Right ventricle myocardium inferior (tissue), 1 donor: ENCODE results near the gene ENAH. TPM values are rescaled to one million over a fixed set of nuclear protein-coding genes. Genes with fewer than 3 reads are reported as not detected.
A peak's percentile ranks its signal among the peaks of the same experiment; 100 is the strongest.
"Not testable (repeated sequence)": the region's sequence is repeated elsewhere in the genome, so short reads cannot be mapped to it uniquely, and the experiment has no call there.

Source experiments
- ATAC-seq: fragments of 200-7000 bp; cut with Tn5 transposase; one replicate; pipeline ENCODE4 v1.9.1; 2020; ENCODE audit warnings: mild to moderate bottlenecking, moderate library complexity
- DNase-seq: peaks from one replicate; pipeline ENCODE4 v3.0.0; 2021; ENCODE audit errors: missing footprints
- intact Hi-C: fragments of 100-400 bp; cut with DNase I; formaldehyde crosslinking; loops from one replicate; pipeline ENCODE4 v1.11.0; 2022
- total RNA-seq: library from RNA; stranded (reverse); fragmentation: NEBNext Ultra II Directional; extraction: Animal tissue kit (Norgen Biotek cat#: 25700); gene quantifications from one replicate; pipeline ENCODE4 v1.2.1, GENCODE V29; 2021
- donor health status: DM: no; HTN: yes; CAD: no; lungs with severe emphysema.

Gene ENAH
- total RNA-seq, 1 donor from 2014 or later, result 80.0 TPM

DNA sequence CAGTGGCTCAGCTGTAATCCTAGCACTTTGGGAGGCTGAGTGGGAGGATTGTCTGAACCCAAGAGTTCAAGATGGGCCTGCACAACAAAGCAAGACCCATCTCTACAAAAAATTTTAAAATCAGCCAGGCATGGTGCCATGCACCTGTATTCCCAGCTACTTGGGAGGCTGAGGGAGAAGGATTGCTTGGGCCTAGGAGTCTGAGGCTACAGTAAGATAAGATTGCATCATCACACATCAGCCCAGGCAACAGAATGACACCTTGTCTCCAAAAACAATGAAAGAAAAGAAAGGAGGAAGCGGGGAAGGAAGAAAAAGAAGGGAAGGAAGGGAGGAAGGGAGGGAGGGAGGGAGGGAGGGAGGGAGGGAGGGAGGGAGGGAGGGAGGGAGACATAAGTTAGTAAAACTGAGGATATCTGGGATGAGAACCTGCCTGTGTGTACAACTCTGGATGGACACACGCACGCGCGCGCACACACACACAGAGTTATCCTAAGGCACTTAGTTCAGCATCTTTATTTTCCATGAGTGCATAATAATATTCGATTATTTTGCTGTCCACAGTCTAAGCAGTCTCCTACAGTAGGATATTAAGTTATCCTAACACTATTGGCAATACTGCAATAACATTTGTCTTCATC is 132.2 kb downstream of the ENAH start:
- ATAC-seq (no peak), DNase-seq (no peak)
- intact Hi-C loops, result no loop called here

DNA sequence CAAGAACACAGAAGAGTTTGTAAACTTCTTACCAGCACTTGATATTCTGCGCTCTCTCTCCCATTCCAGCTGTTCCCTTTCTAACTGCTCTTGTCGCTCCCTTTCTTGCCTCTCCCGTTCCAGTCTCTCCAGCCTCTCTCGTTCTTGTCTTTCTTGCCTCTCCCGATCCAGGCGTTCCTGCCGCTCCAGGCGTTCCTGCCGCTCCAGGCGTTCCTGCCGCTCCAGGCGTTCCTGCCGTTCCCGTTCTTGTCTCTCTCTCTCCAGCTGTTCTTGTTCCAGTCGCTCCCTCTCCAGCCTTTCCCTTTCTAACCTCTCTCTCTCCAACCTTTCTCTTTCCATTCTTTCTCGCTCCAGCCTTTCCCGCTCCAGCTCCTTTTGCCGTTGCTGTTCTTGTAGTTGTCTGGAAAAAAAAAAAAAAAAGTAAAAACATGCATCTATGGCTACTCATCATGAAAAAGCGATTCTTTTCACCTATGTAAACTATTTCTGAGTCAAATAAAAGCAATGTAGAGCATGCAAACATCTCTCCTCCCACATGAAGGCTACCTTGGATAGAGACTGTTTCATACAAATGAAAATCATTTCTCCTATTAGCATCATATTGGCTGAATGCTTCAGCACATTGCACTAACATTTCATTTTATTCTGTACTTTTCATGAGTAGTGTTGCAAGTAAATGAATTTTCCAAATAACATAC is 133.6 kb downstream of the ENAH start:
- ATAC-seq (peak; percentile 57), DNase-seq (peak; percentile 73)
- intact Hi-C loops, result no loop called here

- DNase-seq (no peak), ATAC-seq (no peak)
- intact Hi-C loops, result no loop called here
Observed at GRCh38 chr1:225517697-225518096, 135.2 kb downstream of the ENAH start.

GRCh38 chr1:225517221-225517620 is 135.7 kb downstream of the ENAH start:
- intact Hi-C loops, result no loop called here
- DNase-seq (peak; percentile 45), ATAC-seq (no peak)

DNA sequence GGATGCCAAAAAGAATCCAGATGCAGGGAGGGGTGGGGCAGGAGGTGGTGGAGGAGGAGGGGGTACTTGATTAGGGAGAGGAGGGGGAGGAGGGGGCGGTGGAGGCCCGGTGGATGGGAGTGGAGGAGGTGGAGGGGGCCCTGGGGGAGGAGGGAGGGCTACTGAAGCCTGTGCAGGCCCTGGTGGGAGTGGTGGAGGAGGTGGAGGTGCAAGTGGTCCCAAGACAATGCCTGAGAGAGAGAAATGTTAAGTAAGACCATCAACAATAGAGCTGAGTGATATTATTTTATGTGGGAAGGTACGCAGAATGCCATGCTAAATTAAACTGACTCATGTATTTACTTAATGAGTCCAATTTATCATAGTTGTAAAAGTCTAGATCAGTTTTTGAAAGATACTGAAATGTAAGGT is 138.2 kb downstream of the ENAH start:
- ATAC-seq (no peak), DNase-seq (no peak)

GRCh38 chr1:225513576-225513975 is 139.3 kb downstream of the ENAH start:
- DNase-seq, intact Hi-C loops, ATAC-seq: not testable (repeated sequence)

More for the DNA sequence above, 138.2 kb downstream of the ENAH start:
- intact Hi-C loops, result no loop called here

- intact Hi-C loops, result no loop called here
- ATAC-seq, result no peak
- no peak for DNase-seq
Observed at GRCh38 chr1:225511828-225512381, 141.0 kb downstream of the ENAH start.

- ATAC-seq, DNase-seq, intact Hi-C loops: not testable (repeated sequence)
Observed at GRCh38 chr1:225510740-225511139, 142.2 kb downstream of the ENAH start.

GRCh38 chr1:225509770-225510169 is 143.2 kb downstream of the ENAH start:
- intact Hi-C loops, result no loop called here
- ATAC-seq (no peak), DNase-seq (no peak)

GRCh38 chr1:225509376-225509707 is 143.6 kb downstream of the ENAH start:
- DNase-seq, result no peak
- intact Hi-C loops, result no loop called here
- no peak for ATAC-seq

- intact Hi-C loops, result no loop called here
Observed at GRCh38 chr1:225508538-225509375, 144.2 kb downstream of the ENAH start.

GRCh38 chr1:225506727-225507126 is 146.2 kb downstream of the ENAH start:
- DNase-seq (no peak), ATAC-seq (no peak)
- intact Hi-C loops, result no loop called here

More at GRCh38 chr1:225508538-225509375, 144.2 kb downstream of the ENAH start:
- peak; percentile 97 for ATAC-seq
- no peak for DNase-seq

GRCh38 chr1:225504776-225505175 is 148.1 kb downstream of the ENAH start:
- DNase-seq, result no peak
- ATAC-seq, result no peak
- intact Hi-C loops, result no loop called here

DNA sequence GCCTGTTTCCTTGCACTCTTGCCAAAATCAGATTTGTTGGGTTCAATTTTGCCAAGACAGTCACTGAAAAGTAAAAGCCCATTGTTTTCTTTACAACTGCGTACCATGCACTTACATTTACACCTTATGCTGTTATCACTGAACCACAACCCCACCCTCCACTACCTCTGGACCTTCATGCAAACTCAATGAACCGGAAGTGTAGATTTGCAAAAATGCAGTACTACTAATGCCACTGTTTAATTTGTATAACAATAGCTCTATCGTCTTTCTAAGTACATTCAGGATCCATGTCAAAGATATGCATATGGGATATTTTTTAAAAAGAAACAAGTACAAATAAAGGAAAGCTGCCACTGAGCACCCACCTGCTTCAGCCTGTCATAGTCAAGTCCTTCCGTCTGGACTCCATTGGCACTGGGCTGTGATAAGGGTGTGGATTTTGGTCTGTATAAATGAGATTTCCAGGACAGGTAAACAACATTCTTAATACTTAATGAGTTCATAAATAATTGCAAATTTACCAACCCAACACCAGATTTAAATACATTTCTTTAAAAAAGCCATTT is 152.2 kb downstream of the ENAH start:
- ATAC-seq (no peak), DNase-seq (no peak)
- intact Hi-C loops, result no loop called here

GRCh38 chr1:225498549-225499136 is 154.3 kb downstream of the ENAH start:
- DNase-seq (no peak), ATAC-seq (no peak)
- intact Hi-C loops, result no loop called here

- ATAC-seq (no peak), DNase-seq (no peak)
- intact Hi-C loops, result no loop called here
Observed at GRCh38 chr1:225494789-225495359, 158.0 kb downstream of the ENAH start.

DNA sequence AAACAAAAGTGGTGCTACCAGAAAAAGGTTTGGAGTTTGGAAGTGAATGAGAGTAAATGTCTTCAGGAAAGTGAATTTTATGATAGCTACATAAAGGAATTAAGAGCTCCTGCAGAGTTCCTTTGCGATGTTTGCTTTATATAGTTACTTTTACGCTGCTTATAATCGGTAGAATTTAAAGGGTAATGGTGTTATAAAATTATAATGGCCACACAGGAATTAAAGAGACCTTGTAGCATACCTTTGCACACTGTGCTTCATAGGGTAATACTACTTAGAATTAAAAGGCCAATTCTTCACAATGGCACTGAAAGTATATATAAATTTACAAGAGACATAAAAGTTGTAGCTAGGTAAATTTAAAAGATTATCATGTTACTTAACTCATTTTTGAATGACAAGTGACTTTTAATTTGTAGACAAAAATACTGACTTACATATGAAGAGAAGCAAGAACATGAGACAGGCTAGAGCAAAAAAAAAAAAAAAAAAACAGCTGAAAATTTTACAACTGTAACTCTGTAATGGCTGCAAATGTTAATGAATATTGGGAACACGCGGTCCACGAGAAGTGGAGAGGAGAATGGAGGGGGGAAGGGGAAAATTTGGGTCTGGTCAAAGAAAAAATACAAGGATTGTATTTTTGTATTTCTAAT is 159.2 kb downstream of the ENAH start:
- DNase-seq, result no peak
- intact Hi-C loops, result no loop called here
- ATAC-seq, result no peak

DNA sequence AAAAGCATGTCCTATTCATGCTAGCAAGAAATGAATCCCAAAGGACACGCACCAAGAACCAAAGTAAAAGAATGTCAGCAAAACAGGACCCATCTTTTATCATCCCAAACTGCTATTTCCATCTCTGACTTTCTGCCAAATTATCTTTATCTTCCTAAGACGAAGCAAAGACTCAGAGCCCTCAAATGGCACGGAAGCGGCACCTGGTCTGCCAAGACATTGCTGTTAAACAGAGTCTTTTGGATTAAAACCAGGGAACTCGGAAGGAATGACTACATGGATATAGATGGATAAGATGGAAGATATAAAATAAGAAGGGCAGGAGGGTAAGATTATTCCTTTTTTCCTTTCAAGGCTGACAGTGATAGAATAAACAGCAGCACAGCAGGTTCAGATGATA is 164.2 kb downstream of the ENAH start:
- intact Hi-C loops, result no loop called here
- DNase-seq (no peak), ATAC-seq (no peak)
